Aorta (tissue), 5 donors: ENCODE data around the gene TRIM49B. TPM values are rescaled to one million over a fixed set of nuclear protein-coding genes. Genes with fewer than 3 reads are reported as not detected.
"Not testable (repeated sequence)": the region's sequence is repeated elsewhere in the genome, so short reads cannot be mapped to it uniquely, and the experiment has no call there.

Source experiments
- ATAC-seq: fragments of 200-7000 bp; cut with Tn5 transposase; one replicate; pipeline ENCODE4 v1.9.1; 2022; ENCODE audit warnings: moderate library complexity; ENCODE audit not compliant: low FRiP score
- DNase-seq, 2 donors: peaks; one replicate each; pipeline ENCODE4 v3.0.0-alpha.2; 2020
- H3K27ac ChIP-seq, 2 donors: one replicate each; pipeline ENCODE4 v1.5.1; 2013; ENCODE audit warnings: low read length in 2 of 2, mild to moderate bottlenecking in 2 of 2, moderate library complexity in 2 of 2, control low read depth in 1 of 2, inconsistent platforms in 1 of 2, low read depth in 1 of 2
- H3K27me3 ChIP-seq, 2 donors: one replicate each; pipeline ENCODE4 v1.6.1; 2013; ENCODE audit warnings: control low read depth in 1 of 2, low read length in 1 of 2, mild to moderate bottlenecking in 1 of 2, moderate library complexity in 1 of 2; ENCODE audit not compliant: insufficient read depth in 2 of 2, control insufficient read depth in 1 of 2
- H3K36me3 ChIP-seq, 2 donors: one replicate each; pipeline ENCODE4 v1.6.1; 2013; ENCODE audit warnings: control low read depth in 1 of 2, low read length in 1 of 2, mild to moderate bottlenecking in 1 of 2; ENCODE audit not compliant: insufficient read depth in 2 of 2, control insufficient read depth in 1 of 2
- H3K4me1 ChIP-seq, 2 donors: one replicate each; pipeline ENCODE4 v1.6.1; 2013; ENCODE audit warnings: low read length in 2 of 2, control low read depth in 1 of 2, mild to moderate bottlenecking in 1 of 2, moderate library complexity in 1 of 2; ENCODE audit not compliant: insufficient read depth in 2 of 2, control insufficient read depth in 1 of 2
- H3K4me3 ChIP-seq, 2 donors: one replicate each; pipeline ENCODE4 v1.5.1; 2013; ENCODE audit warnings: low read length in 2 of 2, control low read depth in 1 of 2, mild to moderate bottlenecking in 1 of 2
- H3K9me3 ChIP-seq: one replicate; pipeline ENCODE4 v1.6.1; 2013; ENCODE audit warnings: mild to moderate bottlenecking, low read length; ENCODE audit not compliant: control insufficient read depth
- WGBS, 2 donors: extraction: QIAGEN DNeasy Blood & Tissue Kit; methylation state at CpG; one replicate each; pipeline ENCODE4 v1.1.7; 2013; 5-methylcytosine and 5-hydroxymethylcytosine counted together
- intact Hi-C, 2 donors: fragments of 100-400 bp; cut with DNase I; formaldehyde crosslinking; loops; one replicate each; pipeline versions ENCODE4 v1.14.2 to v1.15.0; 2022
- long read RNA-seq, 2 donors: library from polyadenylated mRNA; unstranded; transcript quantifications; one replicate each; pipeline ENCODE4 v2.0.0, GENCODE V29; 2020 to 2021
- polyA plus RNA-seq, 2 donors: library from polyadenylated mRNA; stranded (reverse); fragments of 200-250 nt; gene quantifications; one replicate each; pipeline ENCODE4 v1.2.3, GENCODE V29; 2013
- total RNA-seq, 2 donors: library from RNA; stranded (reverse); fragmentation: NEBNext Ultra II Directional; extraction: Animal tissue kit (Norgen Biotek cat#: 25700); gene quantifications; one replicate each; pipeline ENCODE4 v1.2.1, GENCODE V29; 2021
- donor health status: healthy with polysubstance abuse.
- donor health status: Bipolar disorder and iron deficiency.
- donor health status: DM: no; HTN: no; CAD: no.
- donor health status: DM: no; HTN: no; CAD: no.
- donor health status: DM: yes; HTN: yes; CAD: no.

Gene TRIM49B
- total RNA-seq: not detected
- polyA plus RNA-seq: 1 to 10 TPM in 1 of 2 donors, not detected in 1; 1.0 TPM
- long read RNA-seq, donor 1: 0 reads
- long read RNA-seq, donor 2: 0 reads

GRCh38 chr11:49028523-49028922 lies at the start of gene TRIM49B:
TSS of gene TRIM49B (plus strand) at chr11:49028823. CDS start at chr11:49031600, 2,777 bp downstream.
- H3K27ac ChIP-seq, intact Hi-C loops, H3K27me3 ChIP-seq, DNase-seq, H3K9me3 ChIP-seq, H3K36me3 ChIP-seq, ATAC-seq, H3K4me1 ChIP-seq, H3K4me3 ChIP-seq: not testable (repeated sequence)
- 11 to 24% methylated on average over 2 of the region's 2 CpGs for WGBS, 2 donors

GRCh38 chr11:48983785-48984184 lies 44.8 kb upstream of the TRIM49B start, which contains the start of gene TRIM51G:
TSS of gene TRIM51G (minus strand) at chr11:48983885. CDS start at chr11:48981695, 2,190 bp downstream.
- ATAC-seq, H3K4me1 ChIP-seq, H3K27ac ChIP-seq, DNase-seq, H3K36me3 ChIP-seq, H3K27me3 ChIP-seq, intact Hi-C loops, H3K9me3 ChIP-seq, H3K4me3 ChIP-seq: not testable (repeated sequence)

- H3K4me3 ChIP-seq, H3K36me3 ChIP-seq, H3K27me3 ChIP-seq, H3K4me1 ChIP-seq, ATAC-seq, DNase-seq, H3K9me3 ChIP-seq, H3K27ac ChIP-seq, intact Hi-C loops: not testable (repeated sequence)
- 40 to 41% methylated on average over 18 to 27 of the region's 28 CpGs for WGBS, 2 donors
Observed at GRCh38 chr11:49048229-49048628, 19.6 kb downstream of the TRIM49B start.

GRCh38 chr11:49049821-49050220 lies 21.2 kb downstream of the TRIM49B start:
- DNase-seq, H3K27me3 ChIP-seq, H3K9me3 ChIP-seq, H3K4me1 ChIP-seq, H3K4me3 ChIP-seq, ATAC-seq, H3K36me3 ChIP-seq, intact Hi-C loops, H3K27ac ChIP-seq: not testable (repeated sequence)
- 52 to 61% methylated on average over 31 to 38 of the region's 38 CpGs for WGBS, 2 donors

GRCh38 chr11:49059012-49059411 lies 30.4 kb downstream of the TRIM49B start, which contains the start of gene TRIM64C:
TSS of gene TRIM64C (minus strand) at chr11:49059112. CDS start at chr11:49059112, 0 bp downstream.
- H3K36me3 ChIP-seq, H3K4me1 ChIP-seq, ATAC-seq, intact Hi-C loops, DNase-seq, H3K4me3 ChIP-seq, H3K27ac ChIP-seq, H3K27me3 ChIP-seq, H3K9me3 ChIP-seq: not testable (repeated sequence)
- WGBS, 2 donors: 79 to 80% methylated on average over 5 of the region's 5 CpGs

- H3K27me3 ChIP-seq, intact Hi-C loops, H3K4me1 ChIP-seq, DNase-seq, H3K4me3 ChIP-seq, H3K27ac ChIP-seq, H3K9me3 ChIP-seq, ATAC-seq, H3K36me3 ChIP-seq: not testable (repeated sequence)
- 64% methylated on average over 5 of the region's 5 CpGs for WGBS, 2 donors
Observed at GRCh38 chr11:49069897-49070296, 41.3 kb downstream of the TRIM49B start.

Other genes with a start within 250 kb of the TRIM49B start
- gene TRIM51G, start 44.9 kb upstream of the TRIM49B start, total RNA-seq: not detected
- not detected for gene TRIM51G, start 44.9 kb upstream of the TRIM49B start, polyA plus RNA-seq
- gene TRIM64C, start 30.3 kb downstream of the TRIM49B start, total RNA-seq: not detected
- gene TRIM64C, start 30.3 kb downstream of the TRIM49B start, polyA plus RNA-seq: not detected
- gene FOLH1, start 179.8 kb downstream of the TRIM49B start, total RNA-seq: 1 to 10 TPM; 1.6 to 1.9 TPM
- 10 to 100 TPM in 1 of 2 donors, not detected in 1; 17.3 TPM for gene FOLH1, start 179.8 kb downstream of the TRIM49B start, polyA plus RNA-seq